GM12872 (cell line): Measurements from ENCODE around the gene NXPE1.

Source experiments
- CTCF ChIP-seq: IDR thresholded peaks from 3 replicates; pipeline ENCODE4 v1.5.1; 2011; ENCODE audit warnings: low read depth, mild to moderate bottlenecking, low read length, moderate library complexity; ENCODE audit not compliant: insufficient read depth

NXPE1 gene

GRCh38 chr11:114559425-114560310 is at the start of gene NXPE1:
TSS of gene NXPE1 (minus strand) at chr11:114559881. CDS start at chr11:114551201, 8,680 bp downstream.
- no peak for TF ChIP-seq CTCF

- no peak for TF ChIP-seq CTCF
Observed at GRCh38 chr11:114609429-114609828, 49.7 kb upstream of the NXPE1 start.

- no peak for TF ChIP-seq CTCF
Observed at GRCh38 chr11:114607753-114608459, 48.2 kb upstream of the NXPE1 start.

GRCh38 chr11:114606003-114606801 is 46.5 kb upstream of the NXPE1 start:
- TF ChIP-seq CTCF = no peak

GRCh38 chr11:114605370-114605769 is 45.7 kb upstream of the NXPE1 start:
- TF ChIP-seq CTCF = no peak

GRCh38 chr11:114604886-114605285 is 45.2 kb upstream of the NXPE1 start:
- no peak for TF ChIP-seq CTCF
